Right lobe of liver (tissue), 4 donors: ENCODE data around the gene BHLHE23.

Source experiments
- POLR2A ChIP-seq: fragments of 450-650 bp; IDR thresholded peaks from one replicate; pipeline ENCODE4 v1.6.1; 2017; ENCODE audit warnings: antibody characterized with exemption, mild to moderate bottlenecking
- TF ChIP-seq, protein P1 (sequence below), 4 donors: fragments of 200-600 bp in 3 of 4; fragments of 450-650 bp in 1 of 4; IDR thresholded peaks; one replicate each; pipeline versions ENCODE4 v1.5.1 to v1.8.0; 2016 to 2022; ENCODE audit warnings: antibody characterized with exemption in 4 of 4, mild to moderate bottlenecking in 2 of 4
- donor health status: DM: no; HTN: no; CAD: no.
- donor health status: DM: no; HTN: no; CAD: no.
- donor health status: DM: no; HTN: yes; CAD: no.

DNA sequence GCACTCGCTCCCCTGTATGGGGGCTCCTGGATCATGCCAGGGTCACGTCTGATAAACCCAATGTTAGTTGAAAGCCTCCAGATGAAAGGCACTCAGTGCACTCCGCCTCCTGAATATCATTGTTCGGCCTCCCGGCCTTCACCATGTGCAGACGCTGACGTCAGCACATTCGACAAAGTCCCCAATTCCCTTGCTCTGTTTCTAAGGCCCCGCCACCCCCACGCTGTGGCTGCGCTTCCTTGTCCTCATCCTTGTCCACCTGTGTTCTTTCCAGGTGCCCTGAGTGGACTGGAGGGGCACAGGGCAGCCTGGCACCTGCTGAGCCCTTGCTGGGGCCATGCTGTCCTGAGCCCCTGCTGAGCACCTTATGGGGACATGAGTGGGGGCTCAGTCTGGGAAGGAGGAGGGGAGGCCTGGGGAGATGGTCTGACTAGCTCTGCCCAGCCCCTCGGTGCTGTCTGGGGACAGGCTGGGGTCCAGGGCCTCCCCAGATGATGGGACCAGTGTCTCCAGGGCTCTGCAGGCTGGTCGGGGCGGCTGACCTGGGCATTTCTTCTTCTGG is 9.8 kb upstream of the BHLHE23 start:
- TF ChIP-seq, protein P1, sequence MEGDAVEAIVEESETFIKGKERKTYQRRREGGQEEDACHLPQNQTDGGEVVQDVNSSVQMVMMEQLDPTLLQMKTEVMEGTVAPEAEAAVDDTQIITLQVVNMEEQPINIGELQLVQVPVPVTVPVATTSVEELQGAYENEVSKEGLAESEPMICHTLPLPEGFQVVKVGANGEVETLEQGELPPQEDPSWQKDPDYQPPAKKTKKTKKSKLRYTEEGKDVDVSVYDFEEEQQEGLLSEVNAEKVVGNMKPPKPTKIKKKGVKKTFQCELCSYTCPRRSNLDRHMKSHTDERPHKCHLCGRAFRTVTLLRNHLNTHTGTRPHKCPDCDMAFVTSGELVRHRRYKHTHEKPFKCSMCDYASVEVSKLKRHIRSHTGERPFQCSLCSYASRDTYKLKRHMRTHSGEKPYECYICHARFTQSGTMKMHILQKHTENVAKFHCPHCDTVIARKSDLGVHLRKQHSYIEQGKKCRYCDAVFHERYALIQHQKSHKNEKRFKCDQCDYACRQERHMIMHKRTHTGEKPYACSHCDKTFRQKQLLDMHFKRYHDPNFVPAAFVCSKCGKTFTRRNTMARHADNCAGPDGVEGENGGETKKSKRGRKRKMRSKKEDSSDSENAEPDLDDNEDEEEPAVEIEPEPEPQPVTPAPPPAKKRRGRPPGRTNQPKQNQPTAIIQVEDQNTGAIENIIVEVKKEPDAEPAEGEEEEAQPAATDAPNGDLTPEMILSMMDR (IDR thresholded peaks at IDR 0.05) = no peak
- TF ChIP-seq POLR2A = no peak
